A673 (cell line): ENCODE data around the gene CLEC18B.

Experiments used
- CTCF ChIP-seq: fragments of 300-800, 200-600 bp; sonication (generic); conservative IDR thresholded peaks from 2 replicates; pipeline ENCODE4 v1.5.1; 2017; ENCODE audit warnings: low read depth, mild to moderate bottlenecking, antibody characterized with exemption, low read length, moderate library complexity, mixed read lengths
- EZH2 ChIP-seq: fragments of 200-600 bp; sonication (generic); IDR thresholded peaks from 2 replicates; pipeline ENCODE4 v1.6.1; 2017; ENCODE audit warnings: borderline replicate concordance, low read depth, mild to moderate bottlenecking, mixed read lengths, antibody characterized with exemption, low read length; ENCODE audit not compliant: poor library complexity, severe bottlenecking

- TF ChIP-seq EZH2 (no peak), CTCF (no peak)
Observed at GRCh38 chr16:74455619-74456289, 34.5 kb upstream of the CLEC18B start.
